Measurements from ENCODE around the gene KCTD10. TPM values are rescaled to one million over a fixed set of nuclear protein-coding genes. Genes with fewer than 3 reads are reported as not detected.

KCTD10 gene
- total RNA-seq, 1 experiment from 2014 or later = 44.9 TPM

GRCh38 chr12:109512608-109513007 lies 35.5 kb upstream of the KCTD10 start:
- peaks cover 63% of the 10 kb centered on the region for H3K36me3 Mint-ChIP-seq (ENCODE audit: insufficient read depth, unreplicated experiment)
- intact Hi-C loops (cut with micrococcal nuclease) = no loop called here
- no peak overlapping the region for H3K4me3 Mint-ChIP-seq (ENCODE audit: unreplicated experiment)
- no peaks in the 10 kb centered on the region for H3K9me3 Mint-ChIP-seq (ENCODE audit: unreplicated experiment)
- CTCF ChIA-PET = interaction anchor here (0.6 to 1.1 kb wide), 2 partner anchors 13 to 80 kb away, joined by 3 to 4 read pairs; no protein-coding TSS in a partner anchor
- H3K27me3 Mint-ChIP-seq (ENCODE audit: insufficient read depth, unreplicated experiment) = no peaks in the 10 kb centered on the region
- POLR2A ChIA-PET = no interaction called here
- BruUV-seq (replicated peaks) = no TSS peak
- no peak overlapping the region for H3K27ac Mint-ChIP-seq (ENCODE audit: low read depth, unreplicated experiment)
- no peak for TF ChIP-seq CTCF (IDR thresholded peaks at IDR 0.05; ENCODE audit: unreplicated experiment)
- DNase-seq (ENCODE audit: unreplicated experiment) = no peak
- no peaks in the 10 kb centered on the region for H3K4me1 Mint-ChIP-seq (ENCODE audit: insufficient read depth, unreplicated experiment)

- peaks cover 67% of the 10 kb centered on the region for H3K36me3 Mint-ChIP-seq (ENCODE audit: insufficient read depth, unreplicated experiment)
- H3K9me3 Mint-ChIP-seq (ENCODE audit: unreplicated experiment) = no peaks in the 10 kb centered on the region
- no peak overlapping the region for H3K27ac Mint-ChIP-seq (ENCODE audit: low read depth, unreplicated experiment)
- intact Hi-C loops (cut with micrococcal nuclease) = no loop called here
- TF ChIP-seq CTCF (IDR thresholded peaks at IDR 0.05; ENCODE audit: unreplicated experiment) = no peak
- DNase-seq (ENCODE audit: unreplicated experiment) = no peak
- ChIA-PET CTCF (interaction anchor here (1.0 to 2.8 kb wide), 3 partner anchors 7 to 45 kb away, joined by 3 to 12 read pairs (median 6); no protein-coding TSS in a partner anchor), POLR2A (no interaction called here)
- H3K4me3 Mint-ChIP-seq (ENCODE audit: unreplicated experiment) = no peak overlapping the region
- no peaks in the 10 kb centered on the region for H3K27me3 Mint-ChIP-seq (ENCODE audit: insufficient read depth, unreplicated experiment)
- BruUV-seq (replicated peaks) = no TSS peak
- H3K4me1 Mint-ChIP-seq (ENCODE audit: insufficient read depth, unreplicated experiment) = no peaks in the 10 kb centered on the region
Measured at GRCh38 chr12:109510196-109510595, 33.1 kb upstream of the KCTD10 start.

GRCh38 chr12:109504068-109504467 lies 27.0 kb upstream of the KCTD10 start:
- Mint-ChIP-seq H3K27me3 (ENCODE audit: insufficient read depth, unreplicated experiment) (no peaks in the 10 kb centered on the region), H3K27ac (ENCODE audit: low read depth, unreplicated experiment) (peak overlapping the region; percentile 25), H3K36me3 (ENCODE audit: insufficient read depth, unreplicated experiment) (peaks cover 81% of the 10 kb centered on the region), H3K9me3 (ENCODE audit: unreplicated experiment) (no peaks in the 10 kb centered on the region), H3K4me3 (ENCODE audit: unreplicated experiment) (no peak overlapping the region), H3K4me1 (ENCODE audit: insufficient read depth, unreplicated experiment) (no peaks in the 10 kb centered on the region)
- intact Hi-C loops (cut with micrococcal nuclease) = no loop called here
- CTCF ChIA-PET = interaction anchor here (0.8 kb wide), 1 partner anchor 14 kb away, joined by 3 read pairs; no protein-coding TSS in a partner anchor
- DNase-seq (ENCODE audit: unreplicated experiment) = no peak
- POLR2A ChIA-PET = no interaction called here
- no TSS peak for BruUV-seq (replicated peaks)
- no peak for TF ChIP-seq CTCF (IDR thresholded peaks at IDR 0.05; ENCODE audit: unreplicated experiment)

GRCh38 chr12:109503611-109504010 lies 26.5 kb upstream of the KCTD10 start:
- Mint-ChIP-seq H3K27ac (ENCODE audit: low read depth, unreplicated experiment) (peak overlapping the region; percentile 25), H3K9me3 (ENCODE audit: unreplicated experiment) (no peaks in the 10 kb centered on the region), H3K36me3 (ENCODE audit: insufficient read depth, unreplicated experiment) (peaks cover 82% of the 10 kb centered on the region), H3K4me3 (ENCODE audit: unreplicated experiment) (no peak overlapping the region), H3K4me1 (ENCODE audit: insufficient read depth, unreplicated experiment) (no peaks in the 10 kb centered on the region), H3K27me3 (ENCODE audit: insufficient read depth, unreplicated experiment) (no peaks in the 10 kb centered on the region)
- intact Hi-C loops (cut with micrococcal nuclease) = no loop called here
- DNase-seq (ENCODE audit: unreplicated experiment) = no peak
- TF ChIP-seq CTCF (IDR thresholded peaks at IDR 0.05; ENCODE audit: unreplicated experiment) = no peak
- ChIA-PET CTCF (interaction anchor here (2.4 kb wide), 1 partner anchor 76 kb away, joined by 10 read pairs; no protein-coding TSS in a partner anchor), POLR2A (no interaction called here)
- no TSS peak for BruUV-seq (replicated peaks)

Measured in MCF 10A (cell line).